ENCODE measurements around the gene SMAD3.

Gene SMAD3

DNA sequence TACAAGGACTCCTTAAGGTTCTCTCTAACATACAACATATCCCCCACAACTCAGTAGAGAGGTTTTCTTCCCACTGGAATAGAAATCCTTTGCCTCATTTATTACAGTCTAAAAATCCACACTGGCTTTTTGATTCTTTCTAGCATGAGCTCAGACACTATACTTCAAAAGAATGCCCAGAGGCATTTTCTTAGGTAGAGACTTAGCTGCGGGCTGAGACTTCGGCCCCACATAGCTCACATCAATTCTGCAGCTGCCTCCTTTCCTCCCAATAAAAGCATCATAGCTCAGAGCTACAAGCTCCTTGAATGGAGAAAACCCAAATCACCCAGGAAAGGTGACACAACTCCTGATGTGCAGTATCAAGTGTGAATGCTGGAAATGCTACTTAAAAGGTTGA is 136.7 kb downstream of the SMAD3 start:
- ChIA-PET POLR2A (ENCODE audit: low non-redundant PET) (no interaction called here), CTCF (no interaction called here)

DNA sequence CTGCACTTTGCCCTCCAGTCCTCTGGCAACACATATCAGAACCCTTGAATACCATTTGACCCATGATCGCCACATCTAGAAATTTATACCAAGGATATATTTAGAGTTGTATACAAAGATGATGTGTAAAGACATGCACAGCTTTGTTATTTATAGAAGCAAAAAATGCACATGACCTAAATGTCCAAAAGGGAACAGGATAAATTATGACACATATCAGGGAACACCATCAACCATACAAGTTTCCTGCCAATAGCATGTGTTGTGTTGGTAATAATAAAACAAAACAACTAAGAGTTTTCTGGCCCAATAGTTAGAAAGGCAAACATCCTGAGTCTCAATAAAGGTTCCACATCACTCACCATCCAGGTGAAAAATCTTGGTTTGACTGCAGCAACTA is 137.6 kb downstream of the SMAD3 start:
- TF ChIP-seq, protein P1, sequence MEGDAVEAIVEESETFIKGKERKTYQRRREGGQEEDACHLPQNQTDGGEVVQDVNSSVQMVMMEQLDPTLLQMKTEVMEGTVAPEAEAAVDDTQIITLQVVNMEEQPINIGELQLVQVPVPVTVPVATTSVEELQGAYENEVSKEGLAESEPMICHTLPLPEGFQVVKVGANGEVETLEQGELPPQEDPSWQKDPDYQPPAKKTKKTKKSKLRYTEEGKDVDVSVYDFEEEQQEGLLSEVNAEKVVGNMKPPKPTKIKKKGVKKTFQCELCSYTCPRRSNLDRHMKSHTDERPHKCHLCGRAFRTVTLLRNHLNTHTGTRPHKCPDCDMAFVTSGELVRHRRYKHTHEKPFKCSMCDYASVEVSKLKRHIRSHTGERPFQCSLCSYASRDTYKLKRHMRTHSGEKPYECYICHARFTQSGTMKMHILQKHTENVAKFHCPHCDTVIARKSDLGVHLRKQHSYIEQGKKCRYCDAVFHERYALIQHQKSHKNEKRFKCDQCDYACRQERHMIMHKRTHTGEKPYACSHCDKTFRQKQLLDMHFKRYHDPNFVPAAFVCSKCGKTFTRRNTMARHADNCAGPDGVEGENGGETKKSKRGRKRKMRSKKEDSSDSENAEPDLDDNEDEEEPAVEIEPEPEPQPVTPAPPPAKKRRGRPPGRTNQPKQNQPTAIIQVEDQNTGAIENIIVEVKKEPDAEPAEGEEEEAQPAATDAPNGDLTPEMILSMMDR (conservative IDR thresholded peaks at IDR 0.05; ENCODE audit: low read depth): no peak
- ChIA-PET CTCF (no interaction called here), POLR2A (ENCODE audit: low non-redundant PET) (no interaction called here)
- no peak overlapping the region for H3K27ac ChIP-seq
- DNase-seq (ENCODE audit: low spot score): no peak

More for the DNA sequence above, 136.7 kb downstream of the SMAD3 start:
- no peak overlapping the region for H3K27ac ChIP-seq
- no peak for DNase-seq (ENCODE audit: low spot score)
- TF ChIP-seq, protein P1 (conservative IDR thresholded peaks at IDR 0.05; ENCODE audit: low read depth): no peak

DNA sequence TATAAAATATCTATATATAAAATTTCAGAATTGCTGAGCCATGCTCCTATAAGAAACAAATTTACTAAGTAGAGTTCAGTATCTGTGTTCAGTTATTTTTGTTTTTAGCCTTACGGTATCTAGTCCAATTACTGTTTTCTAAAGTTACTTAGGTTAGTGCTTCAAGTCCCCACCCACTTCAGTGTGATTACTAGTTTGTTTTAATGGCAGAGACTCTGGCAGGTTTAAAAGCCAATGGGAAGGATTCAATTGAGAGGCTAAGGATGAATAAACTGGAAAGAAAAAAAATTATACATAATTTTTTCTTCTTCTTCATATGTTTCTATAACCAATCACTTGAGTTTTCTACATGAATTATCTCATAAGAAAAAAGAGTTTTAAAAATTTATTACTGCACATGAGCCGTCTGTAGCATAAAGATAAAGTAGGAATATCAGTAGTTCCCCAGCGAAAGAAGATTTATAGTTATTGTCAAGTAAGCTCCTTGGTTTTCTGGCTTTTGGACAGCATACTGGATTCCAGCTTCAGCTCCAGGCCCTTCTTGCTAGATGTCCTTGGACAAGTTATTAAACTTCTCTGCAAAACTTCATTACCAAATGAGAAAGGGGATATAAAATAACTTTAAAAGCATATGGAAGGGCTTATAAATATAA is 142.3 kb downstream of the SMAD3 start:
- ChIA-PET POLR2A (ENCODE audit: low non-redundant PET) (interaction anchor here (0.6 kb wide), 1 partner anchor 92 kb away, joined by 3 read pairs; no protein-coding TSS in a partner anchor), CTCF (no interaction called here)
- H3K27ac ChIP-seq: no peak overlapping the region
- TF ChIP-seq, protein P1 (conservative IDR thresholded peaks at IDR 0.05; ENCODE audit: low read depth): no peak
- no peak for DNase-seq (ENCODE audit: low spot score)

DNA sequence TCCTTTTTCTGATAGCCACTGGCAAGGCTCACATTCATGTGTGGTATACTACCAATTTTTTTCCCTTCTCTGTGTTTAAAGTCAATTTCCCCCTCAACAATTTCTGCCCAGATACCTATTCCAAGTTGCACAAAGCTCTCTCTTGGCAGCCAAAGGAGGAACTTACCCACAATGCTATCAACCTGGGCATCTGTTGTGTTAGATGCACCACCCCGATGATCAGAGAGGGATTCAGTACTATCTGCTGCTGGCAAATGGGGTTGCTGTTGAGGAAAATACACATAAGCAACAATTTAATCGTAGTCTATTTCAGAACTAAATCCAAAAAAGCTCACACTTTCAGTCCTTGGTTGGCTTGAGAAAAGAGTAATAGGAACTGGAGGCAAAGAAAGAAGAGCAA is 143.0 kb downstream of the SMAD3 start:
- DNase-seq (ENCODE audit: low spot score): no peak
- TF ChIP-seq, protein P1 (conservative IDR thresholded peaks at IDR 0.05; ENCODE audit: low read depth): no peak
- H3K27ac ChIP-seq: no peak overlapping the region
- ChIA-PET POLR2A (ENCODE audit: low non-redundant PET) (interaction anchor here (0.6 kb wide), 1 partner anchor 93 kb away, joined by 3 read pairs; no protein-coding TSS in a partner anchor), CTCF (no interaction called here)

DNA sequence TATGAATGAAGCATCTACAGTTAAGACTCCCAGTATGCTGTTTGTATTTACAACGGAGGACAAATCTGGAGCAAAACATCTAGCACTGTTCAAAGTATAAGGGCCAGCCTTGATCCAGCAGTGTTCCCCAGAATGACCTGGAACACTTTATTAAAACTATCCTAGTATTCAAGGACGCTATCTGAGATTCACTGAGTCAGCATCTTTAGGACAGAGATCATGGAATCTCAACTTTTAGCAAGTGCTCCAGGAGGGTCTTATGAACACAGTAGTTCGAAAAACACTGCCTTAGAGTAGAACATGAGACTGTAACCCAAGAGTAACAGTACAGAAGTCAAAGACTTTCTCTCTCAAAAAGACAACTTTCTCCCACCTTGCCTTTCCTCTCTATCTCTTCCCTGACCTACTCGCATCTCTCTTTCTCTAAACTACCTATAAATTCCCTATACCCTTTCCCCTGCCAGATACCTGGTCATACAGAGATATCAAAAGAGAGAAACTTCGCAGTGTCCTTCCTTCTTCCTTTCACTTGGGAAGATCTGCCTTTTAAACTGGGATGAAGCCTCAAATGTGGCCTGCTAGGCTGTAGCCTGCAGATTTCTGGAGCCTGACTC is 145.3 kb downstream of the SMAD3 start:
- H3K27ac ChIP-seq: no peak overlapping the region
- POLR2A ChIA-PET (ENCODE audit: low non-redundant PET): no interaction called here
- CTCF ChIA-PET: no interaction called here
- no peak for DNase-seq (ENCODE audit: low spot score)
- TF ChIP-seq, protein P1 (conservative IDR thresholded peaks at IDR 0.05; ENCODE audit: low read depth): no peak

DNA sequence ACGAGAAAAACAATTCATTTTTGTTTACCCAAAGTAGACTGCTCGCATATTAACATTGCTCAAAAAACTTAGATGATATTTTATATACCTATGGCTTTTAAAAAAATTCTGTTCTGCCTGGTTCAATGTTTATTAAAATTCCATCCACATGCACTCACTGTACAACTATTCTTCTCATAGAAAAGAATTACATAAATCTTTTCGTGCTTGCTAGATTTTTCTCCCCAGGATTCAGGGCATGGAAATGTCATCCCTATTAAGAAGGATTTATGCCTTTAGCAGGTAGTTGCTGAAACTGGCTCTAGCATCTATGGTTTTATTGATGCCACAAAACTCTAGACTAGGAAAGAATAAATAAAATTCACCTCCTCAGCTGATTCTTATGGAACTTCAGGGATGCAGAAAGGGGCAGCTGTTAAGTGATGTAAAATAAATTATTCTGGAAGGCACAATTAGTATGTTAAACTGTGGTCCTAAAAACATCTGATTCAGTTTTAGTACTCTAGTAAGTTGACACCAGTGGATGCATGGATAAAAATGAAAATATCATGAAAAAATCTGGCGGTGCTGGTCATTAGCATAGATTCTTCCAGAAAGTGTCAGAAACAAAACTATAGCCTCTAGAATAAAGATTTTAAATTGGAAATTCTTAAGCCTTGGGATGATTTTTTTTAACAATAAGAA is 147.4 kb downstream of the SMAD3 start:
- TF ChIP-seq, protein P1 (conservative IDR thresholded peaks at IDR 0.05; ENCODE audit: low read depth): no peak
- CTCF ChIA-PET: no interaction called here
- no peak for DNase-seq (ENCODE audit: low spot score)
- POLR2A ChIA-PET (ENCODE audit: low non-redundant PET): no interaction called here
- no peak overlapping the region for H3K27ac ChIP-seq
